Measurements from ENCODE around the gene GNG13. TPM values are rescaled to one million over a fixed set of nuclear protein-coding genes. Genes with fewer than 3 reads are reported as not detected.
A peak's percentile ranks its signal among the peaks of the same experiment; 100 is the strongest.

Gene GNG13
- total and polyA plus RNA-seq, 11 donors = not detected

- Histone ChIP-seq H3K27me3 (peaks cover 0 to 20% (median 0%) of the 10 kb centered on the region in 9 donors), H3K9me3 (no peaks in the 10 kb centered on the region), H3K36me3 (no peaks in the 10 kb centered on the region), H3K4me3 (no peak within 1 kb of the TSS), H3K4me1 (peaks cover 0 to 4% (median 0%) of the 10 kb centered on the region in 12 donors), H3K27ac (no peak within 1 kb of the TSS)
- 73 to 78% (median 76%) methylated on average over 32 to 37 of the region's 37 CpGs for WGBS, 4 donors
- intact Hi-C loops (cut with DNase I) = no loop called here
- no peak for ATAC-seq
- peak in 1 of 5 donors; percentile 6 for DNase-seq
- TF ChIP-seq POLR2A (IDR thresholded peaks at IDR 0.05) = no peak
- no peak for TF ChIP-seq CTCF (IDR thresholded peaks at IDR 0.05)
Observed at GRCh38 chr16:760545-761343, 39.8 kb downstream of the GNG13 start, which contains the start of gene MSLN. MSLN (plus strand) TSS chr16:760734; CDS start chr16:762681, 1,947 bp downstream.

- Histone ChIP-seq H3K9me3 (no peaks in the 10 kb centered on the region), H3K36me3 (no peaks in the 10 kb centered on the region), H3K4me1 (peaks cover 0 to 6% (median 0%) of the 10 kb centered on the region in 12 donors), H3K27ac (no peak overlapping the region), H3K4me3 (no peak overlapping the region), H3K27me3 (peaks cover 0 to 15% (median 0%) of the 10 kb centered on the region in 9 donors)
- intact Hi-C loops (cut with DNase I) = no loop called here
- DNase-seq (no peak), ATAC-seq (no peak)
- no peak for TF ChIP-seq CTCF (IDR thresholded peaks at IDR 0.05)
- no peak for TF ChIP-seq POLR2A (IDR thresholded peaks at IDR 0.05)
- WGBS, 4 donors = 62 to 80% (median 68%) methylated on average over 9 to 15 of the region's 15 CpGs
Observed at GRCh38 chr16:760065-760464, 40.5 kb downstream of the GNG13 start.

- no peaks in the 10 kb centered on the region for H3K36me3 ChIP-seq
- peaks cover 0 to 12% (median 0%) of the 10 kb centered on the region in 12 donors for H3K4me1 ChIP-seq
- no peak overlapping the region for H3K27ac ChIP-seq
- no peak overlapping the region for H3K4me3 ChIP-seq
- intact Hi-C loops (cut with DNase I) = no loop called here
- WGBS, 4 donors = 80 to 87% (median 84%) methylated on average over 34 of the region's 34 CpGs
- H3K27me3 ChIP-seq = peaks cover 0 to 15% (median 0%) of the 10 kb centered on the region in 9 donors
- TF ChIP-seq CTCF (IDR thresholded peaks at IDR 0.05) = no peak
- TF ChIP-seq POLR2A (IDR thresholded peaks at IDR 0.05) = no peak
- DNase-seq = peak in 1 of 5 donors; percentile 5
- H3K9me3 ChIP-seq = no peaks in the 10 kb centered on the region
- no peak for ATAC-seq
Observed at GRCh38 chr16:759110-759910, 41.2 kb downstream of the GNG13 start.

DNA sequence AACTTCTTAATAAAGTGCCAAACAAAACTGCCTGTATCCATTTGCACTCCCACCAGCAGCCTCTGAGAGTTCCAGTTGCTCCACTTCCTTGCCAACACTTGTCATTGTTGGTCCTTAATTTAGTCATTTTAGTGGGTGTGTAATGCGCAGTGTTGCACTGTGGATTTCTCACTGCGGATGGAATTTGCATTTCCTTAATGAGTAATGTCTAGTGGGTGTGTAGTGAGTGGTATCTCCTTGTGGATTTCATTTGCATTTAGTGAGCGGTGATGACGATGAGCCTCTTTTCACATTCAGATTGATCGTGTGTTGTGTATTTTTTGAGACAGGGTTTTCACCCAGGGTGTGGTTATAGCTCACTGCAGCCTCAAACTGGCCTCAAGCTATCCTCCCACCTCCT is 44.1 kb downstream of the GNG13 start:
- Histone ChIP-seq H3K9me3 (no peaks in the 10 kb centered on the region), H3K27me3 (peaks cover 0 to 13% (median 0%) of the 10 kb centered on the region in 9 donors), H3K4me3 (no peak overlapping the region), H3K36me3 (no peaks in the 10 kb centered on the region), H3K27ac (no peak overlapping the region), H3K4me1 (peaks cover 0 to 16% (median 0%) of the 10 kb centered on the region in 12 donors)
- no peak for TF ChIP-seq POLR2A (IDR thresholded peaks at IDR 0.05)
- no peak for TF ChIP-seq CTCF (IDR thresholded peaks at IDR 0.05)
- ATAC-seq = no peak
- no peak for DNase-seq
- WGBS, 4 donors = 90 to 93% (median 91%) methylated on average over 5 of the region's 5 CpGs
- intact Hi-C loops (cut with DNase I) = no loop called here

Data from heart left ventricle (tissue), 16 donors.